Osteoblast (primary cell): ENCODE results near the gene SAP25. TPM values are rescaled to one million over a fixed set of nuclear protein-coding genes. Genes with fewer than 3 reads are reported as not detected.

Experiments used
- DNase-seq: peaks from one replicate; pipeline ENCODE4 v3.0.0; 2011; ENCODE audit warnings: low spot score, mixed read lengths; ENCODE audit not compliant: insufficient read length; ENCODE audit errors: missing footprints
- H2AFZ ChIP-seq: 2 replicates; pipeline ENCODE4 v1.6.0; 2011; ENCODE audit warnings: mild to moderate bottlenecking, low read length
- H3K27ac ChIP-seq: 2 replicates; pipeline ENCODE4 v1.5.1; 2011; ENCODE audit warnings: mild to moderate bottlenecking, low read depth, low read length, moderate library complexity
- H3K27me3 ChIP-seq: 2 replicates; pipeline ENCODE4 v1.6.0; 2012; ENCODE audit warnings: mild to moderate bottlenecking, control low read depth, inconsistent platforms, low read length, moderate library complexity; ENCODE audit not compliant: insufficient read depth
- H3K36me3 ChIP-seq: 2 replicates; pipeline ENCODE4 v1.5.1; 2011; ENCODE audit warnings: mild to moderate bottlenecking, low read length, control low read depth, moderate library complexity; ENCODE audit not compliant: insufficient read depth
- H3K4me1 ChIP-seq: 2 replicates; pipeline ENCODE4 v1.5.1; 2011; ENCODE audit warnings: mild to moderate bottlenecking, low read length, control low read depth, moderate library complexity; ENCODE audit not compliant: insufficient read depth
- H3K4me2 ChIP-seq: 2 replicates; pipeline ENCODE4 v1.6.0; 2011; ENCODE audit warnings: mild to moderate bottlenecking, low read length; ENCODE audit not compliant: insufficient read depth
- H3K4me3 ChIP-seq: fragments of 200-600 bp; sonication (generic); 3 replicates; pipeline ENCODE4 v1.5.1; 2012; ENCODE audit warnings: mild to moderate bottlenecking, low read length, inconsistent platforms; ENCODE audit not compliant: insufficient read depth
- H3K79me2 ChIP-seq: 2 replicates; pipeline ENCODE4 v1.6.0; 2012; ENCODE audit warnings: mild to moderate bottlenecking, low read length, control low read depth, inconsistent platforms; ENCODE audit not compliant: insufficient read depth
- H3K9me3 ChIP-seq: 2 replicates; pipeline ENCODE4 v1.5.1; 2011; ENCODE audit warnings: low read depth, low read length, control low read depth
- H4K20me1 ChIP-seq: 2 replicates; pipeline ENCODE4 v1.6.0; 2012; ENCODE audit warnings: mild to moderate bottlenecking, low read length, control low read depth; ENCODE audit not compliant: insufficient read depth
- CTCF ChIP-seq: IDR thresholded peaks from 2 replicates; pipeline ENCODE4 v1.5.1; 2011; ENCODE audit warnings: mild to moderate bottlenecking, low read depth, low read length, moderate library complexity; ENCODE audit errors: extremely low read depth
- total RNA-seq: library from RNA; depleted of rRNA; stranded (reverse); fragments of >200 nt; gene quantifications from 2 replicates; pipeline ENCODE4 v1.2.3, GENCODE V29; 2012

SAP25 gene
- total RNA-seq, 1 donor: not detected

GRCh38 chr7:100595188-100595587, 21.5 kb upstream of the SAP25 start:
- no peak for TF ChIP-seq CTCF
- Histone ChIP-seq H3K27ac (no peak overlapping the region), H3K4me1 (peaks cover 10% of the 10 kb centered on the region), H3K4me3 (no peak overlapping the region), H4K20me1 (no peaks in the 10 kb centered on the region), H3K27me3 (no peaks in the 10 kb centered on the region), H2AFZ (no peak overlapping the region), H3K9me3 (no peaks in the 10 kb centered on the region), H3K4me2 (no peak overlapping the region), H3K79me2 (no peaks in the 10 kb centered on the region), H3K36me3 (no peaks in the 10 kb centered on the region)
- DNase-seq: peak; percentile 31

GRCh38 chr7:100591596-100591995, 17.9 kb upstream of the SAP25 start:
- no peak overlapping the region for H3K27ac ChIP-seq
- H3K27me3 ChIP-seq: no peaks in the 10 kb centered on the region
- DNase-seq: peak; percentile 35
- H2AFZ ChIP-seq: no peak overlapping the region
- no peaks in the 10 kb centered on the region for H4K20me1 ChIP-seq
- H3K36me3 ChIP-seq: no peaks in the 10 kb centered on the region
- no peak for TF ChIP-seq CTCF
- no peak overlapping the region for H3K4me2 ChIP-seq
- no peak overlapping the region for H3K4me3 ChIP-seq
- peaks cover 8% of the 10 kb centered on the region for H3K4me1 ChIP-seq
- no peaks in the 10 kb centered on the region for H3K79me2 ChIP-seq
- no peaks in the 10 kb centered on the region for H3K9me3 ChIP-seq

GRCh38 chr7:100590077-100590737, 16.5 kb upstream of the SAP25 start:
- no peak for TF ChIP-seq CTCF
- H3K9me3 ChIP-seq: no peaks in the 10 kb centered on the region
- peak overlapping the region; percentile 89 for H2AFZ ChIP-seq
- no peaks in the 10 kb centered on the region for H3K36me3 ChIP-seq
- peak overlapping the region; percentile 58 for H3K4me2 ChIP-seq
- peaks cover 11% of the 10 kb centered on the region for H3K4me1 ChIP-seq
- H3K27me3 ChIP-seq: no peaks in the 10 kb centered on the region
- H3K27ac ChIP-seq: no peak overlapping the region
- H4K20me1 ChIP-seq: peaks cover 3% of the 10 kb centered on the region
- DNase-seq: peak; percentile 47
- H3K79me2 ChIP-seq: peaks cover 7% of the 10 kb centered on the region
- H3K4me3 ChIP-seq: peak overlapping the region; percentile 47

GRCh38 chr7:100589341-100589947, 15.7 kb upstream of the SAP25 start:
- Histone ChIP-seq H3K9me3 (no peaks in the 10 kb centered on the region), H3K4me1 (peaks cover 17% of the 10 kb centered on the region), H3K79me2 (peaks cover 14% of the 10 kb centered on the region), H3K4me2 (peak overlapping the region; percentile 58), H3K4me3 (no peak overlapping the region), H4K20me1 (peaks cover 11% of the 10 kb centered on the region), H3K36me3 (no peaks in the 10 kb centered on the region), H2AFZ (no peak overlapping the region), H3K27me3 (no peaks in the 10 kb centered on the region), H3K27ac (no peak overlapping the region)
- DNase-seq: peak; percentile 69
- TF ChIP-seq CTCF: no peak
